ENCODE results near the gene ZFP92. TPM values are rescaled to one million over a fixed set of nuclear protein-coding genes. Genes with fewer than 3 reads are reported as not detected.

ZFP92 gene
- total and polyA plus RNA-seq, 2 donors (not counting 3 experiments of a cell fraction or from before 2014, with no cell fraction given), result 0.36 to 1.2 TPM

DNA sequence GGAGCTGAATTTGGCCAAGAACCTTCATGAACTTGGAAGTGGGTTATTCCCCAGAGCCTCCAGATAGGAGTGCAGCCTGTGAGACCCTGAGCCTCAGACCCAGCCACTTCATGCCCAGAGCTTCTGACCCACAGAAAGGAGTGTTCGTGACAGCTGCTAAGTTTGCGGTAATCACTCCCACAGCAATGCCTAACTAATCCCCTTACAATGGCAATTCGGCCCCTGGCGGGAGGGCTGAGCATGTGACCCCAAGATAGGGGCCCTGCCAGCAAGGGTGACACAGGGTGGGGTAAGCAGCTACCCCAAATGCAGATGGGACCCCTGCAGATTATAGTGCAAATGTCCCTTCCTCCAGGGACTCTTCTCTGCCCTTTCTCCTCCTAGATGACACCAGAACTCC lies 32.7 kb upstream of the ZFP92 start:
- BruUV-seq (replicated peaks), result no TSS peak
- Histone ChIP-seq H2AFZ (ENCODE audit: low read depth, low read length) (no peak overlapping the region), H3K4me3 (replicated peaks in 1 of 3; ENCODE audit: insufficient read depth in 1 of 3, low read depth in 1 of 3, low read length in 3 of 3) (no peak overlapping the region), H3K4me2 (ENCODE audit: insufficient read depth, low read length) (no peak overlapping the region), H3K36me3 (ENCODE audit: control insufficient read depth in 2 of 2, extremely low read depth in 1 of 2, insufficient read depth in 2 of 2, low read length in 2 of 2) (no peaks in the 10 kb centered on the region), H3K4me1 (ENCODE audit: control insufficient read depth, extremely low read depth, insufficient read depth, low read length) (no peaks in the 10 kb centered on the region), H3K9me1 (replicated peaks; ENCODE audit: control insufficient read depth, extremely low read depth, insufficient read depth, low read length) (no peaks in the 10 kb centered on the region), H3K27ac (ENCODE audit: insufficient read depth, low read depth, low read length) (no peak overlapping the region), H4K20me1 (replicated peaks; ENCODE audit: control insufficient read depth, extremely low read depth, insufficient read depth, low read length) (no peaks in the 10 kb centered on the region), H3K27me3 (ENCODE audit: control insufficient read depth in 2 of 2, insufficient read depth in 2 of 2, low read length in 2 of 2) (peaks cover 0 to 2% of the 10 kb centered on the region in 2 experiments), H3K79me2 (ENCODE audit: control insufficient read depth, insufficient read depth, low read length) (no peaks in the 10 kb centered on the region), H3K9me3 (replicated peaks; ENCODE audit: control insufficient read depth, insufficient read depth, low read length) (no peaks in the 10 kb centered on the region), H3K9ac (replicated peaks; ENCODE audit: extremely low read depth, insufficient read depth, low read length) (no peak overlapping the region)
- ChIA-PET POLR2A (no interaction called here), CTCF (no interaction called here)
- TF ChIP-seq EZH2 (IDR thresholded peaks at IDR 0.05; ENCODE audit: borderline replicate concordance, low read depth, low read length, severe bottlenecking) (no peak), FOS (IDR thresholded peaks at IDR 0.05; ENCODE audit: borderline replicate concordance, insufficient read depth, low read length) (no peak), POLR2AphosphoS5 (IDR thresholded peaks at IDR 0.05; ENCODE audit: insufficient read depth, low read depth, low read length) (no peak), GATA2 (IDR thresholded peaks at IDR 0.05; ENCODE audit: insufficient read depth, insufficient read length, low read depth, low read length) (no peak), MYC (IDR thresholded peaks at IDR 0.05; ENCODE audit: low read depth, low read length) (no peak), POLR2A (IDR thresholded peaks at IDR 0.05; ENCODE audit: low read depth, low read length) (no peak)
- TF ChIP-seq, protein P1, sequence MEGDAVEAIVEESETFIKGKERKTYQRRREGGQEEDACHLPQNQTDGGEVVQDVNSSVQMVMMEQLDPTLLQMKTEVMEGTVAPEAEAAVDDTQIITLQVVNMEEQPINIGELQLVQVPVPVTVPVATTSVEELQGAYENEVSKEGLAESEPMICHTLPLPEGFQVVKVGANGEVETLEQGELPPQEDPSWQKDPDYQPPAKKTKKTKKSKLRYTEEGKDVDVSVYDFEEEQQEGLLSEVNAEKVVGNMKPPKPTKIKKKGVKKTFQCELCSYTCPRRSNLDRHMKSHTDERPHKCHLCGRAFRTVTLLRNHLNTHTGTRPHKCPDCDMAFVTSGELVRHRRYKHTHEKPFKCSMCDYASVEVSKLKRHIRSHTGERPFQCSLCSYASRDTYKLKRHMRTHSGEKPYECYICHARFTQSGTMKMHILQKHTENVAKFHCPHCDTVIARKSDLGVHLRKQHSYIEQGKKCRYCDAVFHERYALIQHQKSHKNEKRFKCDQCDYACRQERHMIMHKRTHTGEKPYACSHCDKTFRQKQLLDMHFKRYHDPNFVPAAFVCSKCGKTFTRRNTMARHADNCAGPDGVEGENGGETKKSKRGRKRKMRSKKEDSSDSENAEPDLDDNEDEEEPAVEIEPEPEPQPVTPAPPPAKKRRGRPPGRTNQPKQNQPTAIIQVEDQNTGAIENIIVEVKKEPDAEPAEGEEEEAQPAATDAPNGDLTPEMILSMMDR (IDR thresholded peaks at IDR 0.05; ENCODE audit: extremely low read depth in 1 of 2, insufficient read depth in 1 of 2, low read depth in 1 of 2, low read length in 2 of 2), result no peak
- TF ChIP-seq, protein P2, sequence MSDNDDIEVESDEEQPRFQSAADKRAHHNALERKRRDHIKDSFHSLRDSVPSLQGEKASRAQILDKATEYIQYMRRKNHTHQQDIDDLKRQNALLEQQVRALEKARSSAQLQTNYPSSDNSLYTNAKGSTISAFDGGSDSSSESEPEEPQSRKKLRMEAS (IDR thresholded peaks at IDR 0.05; ENCODE audit: insufficient read depth, insufficient read length), result no peak
- FAIRE-seq, result peak; percentile 31
- intact Hi-C loops (cut with micrococcal nuclease) (no loop called here), dilution Hi-C loops (cut with MboI; ENCODE audit: extremely low pct_ligation_motif_present, low sequenced_read_pairs) (no loop called here)
- DNase-seq (ENCODE audit: low read depth, low spot score), result no peak

Data from endothelial cell of umbilical vein (primary cell).